GM23338 (cell line): ENCODE measurements around the gene SHISAL1. TPM values are rescaled to one million over a fixed set of nuclear protein-coding genes. Genes with fewer than 3 reads are reported as not detected.

Experiments
- ATAC-seq: fragments of 200-7000 bp; cut with Tn5 transposase; 3 replicates; pipeline ENCODE4 v1.9.1; 2020
- DNase-seq: peaks from one replicate; pipeline ENCODE4 v3.0.0-alpha.2; 2015; ENCODE audit warnings: low spot score
- H2AFZ ChIP-seq: fragments of 200-600 bp; sonication (generic); 2 replicates; pipeline ENCODE4 v1.8.0; 2016; ENCODE audit warnings: antibody characterized with exemption, mild to moderate bottlenecking, moderate library complexity
- H3F3A ChIP-seq: fragments of 200-600 bp; sonication (generic); replicated peaks from 2 replicates; pipeline ENCODE4 v1.8.0; 2017; ENCODE audit warnings: antibody characterized with exemption, mixed run types, low read depth
- H3K27ac ChIP-seq: fragments of 200-600 bp; sonication (generic); 2 replicates; pipeline ENCODE4 v1.6.1; 2016; ENCODE audit warnings: low read depth
- H3K27me3 ChIP-seq: fragments of 200-600 bp; sonication (generic); 2 replicates; pipeline ENCODE4 v1.8.0; 2016; ENCODE audit warnings: mild to moderate bottlenecking, mixed run types, moderate library complexity; ENCODE audit not compliant: insufficient read depth
- H3K36me3 ChIP-seq: fragments of 200-600 bp; sonication (generic); 2 replicates; pipeline ENCODE4 v1.8.0; 2016; ENCODE audit warnings: mild to moderate bottlenecking; ENCODE audit not compliant: insufficient read depth
- H3K4me1 ChIP-seq: fragments of 200-600 bp; sonication (generic); 2 replicates; pipeline ENCODE4 v1.8.0; 2016; ENCODE audit warnings: mild to moderate bottlenecking, moderate library complexity; ENCODE audit not compliant: insufficient read depth
- H3K4me2 ChIP-seq: fragments of 200-600 bp; sonication (generic); 2 replicates; pipeline ENCODE4 v1.7.1; 2017; ENCODE audit warnings: mixed run types
- H3K4me3 ChIP-seq: fragments of 200-600 bp; sonication (generic); 2 replicates; pipeline ENCODE4 v1.6.1; 2016; ENCODE audit warnings: mixed run types
- H3K79me2 ChIP-seq: fragments of 200-600 bp; sonication (generic); replicated peaks from 2 replicates; pipeline ENCODE4 v1.8.0; 2017; ENCODE audit warnings: mild to moderate bottlenecking; ENCODE audit not compliant: insufficient read depth
- H3K9me2 ChIP-seq: fragments of 200-600 bp; sonication (generic); 2 replicates; pipeline ENCODE4 v1.8.0; 2017; ENCODE audit not compliant: insufficient read depth
- H4K20me1 ChIP-seq: fragments of 200-600 bp; sonication (generic); replicated peaks from 2 replicates; pipeline ENCODE4 v1.8.0; 2017; ENCODE audit warnings: mild to moderate bottlenecking; ENCODE audit not compliant: insufficient read depth
- H3K27ac Mint-ChIP-seq: 2 replicates; pipeline ENCODE4 v1.8.0; 2020; ENCODE audit warnings: inconsistent platforms, mild to moderate bottlenecking, moderate library complexity, mixed read lengths
- H3K27me3 Mint-ChIP-seq: 3 replicates; pipeline ENCODE4 v1.8.0; 2022; ENCODE audit warnings: low read depth, mild to moderate bottlenecking, moderate library complexity, mixed read lengths, inconsistent platforms; ENCODE audit not compliant: insufficient read depth, poor library complexity
- H3K36me3 Mint-ChIP-seq: 3 replicates; pipeline ENCODE4 v1.8.0; 2021; ENCODE audit warnings: low read depth, mild to moderate bottlenecking, inconsistent platforms, moderate library complexity, mixed read lengths
- H3K4me1 Mint-ChIP-seq: 3 replicates; pipeline ENCODE4 v1.8.0; 2020; ENCODE audit warnings: mild to moderate bottlenecking, inconsistent platforms, mixed read lengths
- H3K4me3 Mint-ChIP-seq: 3 replicates; pipeline ENCODE4 v1.8.0; 2021; ENCODE audit warnings: moderate library complexity, mild to moderate bottlenecking, inconsistent platforms, mixed read lengths
- H3K9me3 Mint-ChIP-seq: 3 replicates; pipeline ENCODE4 v1.8.0; 2020; ENCODE audit warnings: moderate library complexity, mild to moderate bottlenecking, inconsistent platforms, mixed read lengths
- CREB1 ChIP-seq: fragments of 250-450 bp; sonication (Bioruptor Pico); IDR thresholded peaks from 2 replicates; pipeline ENCODE4 v1.5.0; 2020; ENCODE audit warnings: low read depth, mild to moderate bottlenecking, moderate library complexity
- ETS1 ChIP-seq: IDR thresholded peaks from 2 replicates; pipeline ENCODE4 v1.6.1; 2016; ENCODE audit warnings: antibody characterized with exemption
- EZH2 ChIP-seq: fragments of 200-600 bp; sonication (generic); IDR thresholded peaks from one replicate; pipeline ENCODE4 v1.8.0; 2017; ENCODE audit warnings: antibody characterized with exemption, mild to moderate bottlenecking, low read depth; ENCODE audit not compliant: unreplicated experiment
- EZH2phosphoT487 ChIP-seq: fragments of 200-600 bp; sonication (generic); IDR thresholded peaks from one replicate; pipeline ENCODE4 v1.8.1; 2018; ENCODE audit warnings: antibody characterized with exemption; ENCODE audit not compliant: unreplicated experiment
- JUNB ChIP-seq: IDR thresholded peaks from one replicate; pipeline ENCODE4 v1.6.1; 2016; ENCODE audit warnings: antibody characterized with exemption; ENCODE audit not compliant: unreplicated experiment
- NANOG ChIP-seq: IDR thresholded peaks from 2 replicates; pipeline ENCODE4 v1.6.1; 2016; ENCODE audit warnings: antibody characterized with exemption, borderline replicate concordance
- REST ChIP-seq: IDR thresholded peaks from one replicate; pipeline ENCODE4 v1.6.1; 2018; ENCODE audit warnings: antibody characterized with exemption; ENCODE audit not compliant: unreplicated experiment
- STAT1 ChIP-seq: IDR thresholded peaks from one replicate; pipeline ENCODE4 v1.6.1; 2016; ENCODE audit warnings: antibody characterized with exemption; ENCODE audit not compliant: unreplicated experiment
- ZNF114 ChIP-seq: fragments of 250-450 bp; sonication (Bioruptor Pico); IDR thresholded peaks from 2 replicates; pipeline ENCODE4 v1.5.0; 2020; ENCODE audit warnings: mild to moderate bottlenecking, moderate library complexity
- polyA plus RNA-seq: library from polyadenylated mRNA; unstranded; fragments of >200 nt; fragmentation: Nextera tagmentation; extraction: Ambion mirVana; gene quantifications from 2 replicates; pipeline ENCODE4 v1.2.1, GENCODE V29; 2016
- total RNA-seq: library from RNA; depleted of rRNA; stranded (reverse); fragments of >200 nt; shearing (Covaris generic); gene quantifications from 2 replicates; pipeline ENCODE4 v1.2.3, GENCODE V29; 2014
- TF ChIP-seq, protein P1 (sequence below), 2 experiments: fragments of 200-600 bp in 1 of 2; sonication (generic) in 1 of 2; conservative IDR thresholded peaks; 2 replicates each; pipeline versions ENCODE4 v1.5.1 to v1.6.1; 2016 to 2017; ENCODE audit warnings: antibody characterized with exemption in 2 of 2, low read depth in 2 of 2, mild to moderate bottlenecking in 2 of 2, moderate library complexity in 1 of 2

Gene SHISAL1
- total and polyA plus RNA-seq, 2 experiments from 2014 or later: 0.71 to 3.4 TPM

GRCh38 chr22:44280665-44281188 lies 32.0 kb downstream of the SHISAL1 start:
- no peaks in the 10 kb centered on the region for H3K27me3 ChIP-seq
- no peak overlapping the region for H3K27ac Mint-ChIP-seq

DNA sequence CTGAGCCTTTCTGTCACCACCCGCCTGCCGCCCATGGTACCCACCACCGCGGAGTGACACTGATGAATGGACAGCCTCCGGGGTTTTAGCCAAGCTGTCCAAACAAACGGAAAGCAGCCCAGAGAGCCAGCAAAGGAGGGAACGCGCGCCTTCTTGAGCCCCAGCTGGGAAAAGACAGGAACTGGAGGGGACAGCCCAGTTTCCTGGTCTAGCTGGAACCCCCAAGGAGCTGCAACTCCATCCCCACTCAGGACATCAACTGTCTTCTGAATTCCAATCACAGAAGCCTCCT lies 33.7 kb downstream of the SHISAL1 start:
- Histone ChIP-seq H3K79me2 (no peaks in the 10 kb centered on the region), H3K36me3 (no peaks in the 10 kb centered on the region), H3K4me1 (no peaks in the 10 kb centered on the region; the same call in 1 of the 2 replicates), H3K27me3 (no peaks in the 10 kb centered on the region), H3K4me2 (no peak overlapping the region), H3K27ac (no peak overlapping the region), H3F3A (no peaks in the 10 kb centered on the region), H3K9me2 (no peaks in the 10 kb centered on the region), H3K4me3 (no peak overlapping the region), H4K20me1 (no peaks in the 10 kb centered on the region), H2AFZ (no peak overlapping the region)
- Mint-ChIP-seq H3K4me3 (no peak overlapping the region), H3K36me3 (no peaks in the 10 kb centered on the region), H3K27me3 (peaks cover 6% of the 10 kb centered on the region), H3K27ac (no peak overlapping the region), H3K4me1 (peaks cover 24% of the 10 kb centered on the region), H3K9me3 (no peaks in the 10 kb centered on the region)
- ATAC-seq: no peak
- no peak for DNase-seq
- TF ChIP-seq EZH2phosphoT487 (no peak), NANOG (no peak), REST (no peak), ZNF114 (no peak), EZH2 (no peak), JUNB (no peak), CREB1 (no peak), ETS1 (no peak), STAT1 (no peak)
- TF ChIP-seq, protein P1, sequence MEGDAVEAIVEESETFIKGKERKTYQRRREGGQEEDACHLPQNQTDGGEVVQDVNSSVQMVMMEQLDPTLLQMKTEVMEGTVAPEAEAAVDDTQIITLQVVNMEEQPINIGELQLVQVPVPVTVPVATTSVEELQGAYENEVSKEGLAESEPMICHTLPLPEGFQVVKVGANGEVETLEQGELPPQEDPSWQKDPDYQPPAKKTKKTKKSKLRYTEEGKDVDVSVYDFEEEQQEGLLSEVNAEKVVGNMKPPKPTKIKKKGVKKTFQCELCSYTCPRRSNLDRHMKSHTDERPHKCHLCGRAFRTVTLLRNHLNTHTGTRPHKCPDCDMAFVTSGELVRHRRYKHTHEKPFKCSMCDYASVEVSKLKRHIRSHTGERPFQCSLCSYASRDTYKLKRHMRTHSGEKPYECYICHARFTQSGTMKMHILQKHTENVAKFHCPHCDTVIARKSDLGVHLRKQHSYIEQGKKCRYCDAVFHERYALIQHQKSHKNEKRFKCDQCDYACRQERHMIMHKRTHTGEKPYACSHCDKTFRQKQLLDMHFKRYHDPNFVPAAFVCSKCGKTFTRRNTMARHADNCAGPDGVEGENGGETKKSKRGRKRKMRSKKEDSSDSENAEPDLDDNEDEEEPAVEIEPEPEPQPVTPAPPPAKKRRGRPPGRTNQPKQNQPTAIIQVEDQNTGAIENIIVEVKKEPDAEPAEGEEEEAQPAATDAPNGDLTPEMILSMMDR (conservative IDR thresholded peaks at IDR 0.05; ENCODE audit: low read depth in 2 of 2): no peak

More at GRCh38 chr22:44280665-44281188, 32.0 kb downstream of the SHISAL1 start:
- Mint-ChIP-seq H3K4me3 (no peak overlapping the region), H3K27me3 (peaks cover 8% of the 10 kb centered on the region), H3K4me1 (peaks cover 21% of the 10 kb centered on the region), H3K9me3 (no peaks in the 10 kb centered on the region), H3K36me3 (no peaks in the 10 kb centered on the region)
- no peak overlapping the region for H2AFZ ChIP-seq
- no peaks in the 10 kb centered on the region for H3K4me1 ChIP-seq
- H3K79me2 ChIP-seq: no peaks in the 10 kb centered on the region
- ATAC-seq: no peak
- no peaks in the 10 kb centered on the region for H3K36me3 ChIP-seq
- no peak overlapping the region for H3K4me2 ChIP-seq
- no peak for DNase-seq
- no peaks in the 10 kb centered on the region for H4K20me1 ChIP-seq
- H3K4me3 ChIP-seq: no peak overlapping the region
- no peaks in the 10 kb centered on the region for H3F3A ChIP-seq
- no peak overlapping the region for H3K27ac ChIP-seq
- TF ChIP-seq STAT1: no peak
- TF ChIP-seq REST: no peak
- TF ChIP-seq EZH2: no peak
- H3K9me2 ChIP-seq: no peaks in the 10 kb centered on the region
